GM12892 (cell line): ENCODE measurements around the gene MUC2.

ENCODE experiments used
- POLR2A ChIP-seq: IDR thresholded peaks from 2 replicates; pipeline ENCODE4 v1.6.1; 2011; ENCODE audit warnings: low read depth, low read length, control low read depth
- POLR2AphosphoS5 ChIP-seq: IDR thresholded peaks from 2 replicates; pipeline ENCODE4 v1.6.1; 2011; ENCODE audit warnings: low read depth, low read length, control low read depth

- TF ChIP-seq POLR2A (no peak), POLR2AphosphoS5 (no peak)
These were observed 38.9 kb downstream of the MUC2 start for GRCh38 chr11:1113405-1114201.
